HG03066 (cell line): ENCODE results near the gene ADGRD2.

Source experiments
- ATAC-seq: cut with Tn5 transposase; IDR thresholded peaks from one replicate; pipeline ENCODE4 v1.9.1; 2021; ENCODE audit warnings: low read depth; ENCODE audit not compliant: unreplicated experiment

Gene ADGRD2

GRCh38 chr9:124493218-124493617 is 43.0 kb downstream of the ADGRD2 start:
- ATAC-seq = no peak

GRCh38 chr9:124493794-124494479 is 43.7 kb downstream of the ADGRD2 start:
- ATAC-seq = no peak

GRCh38 chr9:124495126-124496074 is 45.1 kb downstream of the ADGRD2 start:
- ATAC-seq = no peak

GRCh38 chr9:124496075-124496449 is 45.8 kb downstream of the ADGRD2 start:
- ATAC-seq = no peak

- ATAC-seq = no peak
Measured at GRCh38 chr9:124496463-124496862, 46.2 kb downstream of the ADGRD2 start.

GRCh38 chr9:124497441-124497840 is 47.2 kb downstream of the ADGRD2 start:
- ATAC-seq = no peak

- no peak for ATAC-seq
Measured at GRCh38 chr9:124498040-124498439, 47.8 kb downstream of the ADGRD2 start.

- no peak for ATAC-seq
Measured at GRCh38 chr9:124498499-124499146, 48.4 kb downstream of the ADGRD2 start.

GRCh38 chr9:124499216-124499615 is 49.0 kb downstream of the ADGRD2 start:
- no peak for ATAC-seq

GRCh38 chr9:124500028-124500795 is 50.0 kb downstream of the ADGRD2 start:
- no peak for ATAC-seq

GRCh38 chr9:124500796-124501611 is 50.8 kb downstream of the ADGRD2 start:
- no peak for ATAC-seq

GRCh38 chr9:124501771-124502320 is 51.6 kb downstream of the ADGRD2 start:
- ATAC-seq = no peak

GRCh38 chr9:124502711-124503702 is 52.8 kb downstream of the ADGRD2 start:
- no peak for ATAC-seq

GRCh38 chr9:124503713-124504529 is 53.7 kb downstream of the ADGRD2 start:
- ATAC-seq = no peak

- no peak for ATAC-seq
Measured at GRCh38 chr9:124504530-124505005, 54.3 kb downstream of the ADGRD2 start.

- ATAC-seq = no peak
Measured at GRCh38 chr9:124505006-124505900, 55.0 kb downstream of the ADGRD2 start.
